IMR-90 (cell line): ENCODE results near the gene NEGR1. TPM values are rescaled to one million over a fixed set of nuclear protein-coding genes. Genes with fewer than 3 reads are reported as not detected.

Experiments used
- ATAC-seq: fragments of 200-7000 bp; cut with Tn5 transposase; 2 replicates; pipeline ENCODE4 v1.9.1; 2020; ENCODE audit warnings: low read depth, mild to moderate bottlenecking, moderate library complexity
- BruUV-seq: library from RNA; stranded (reverse); fragments of 400-500 nt; replicated peaks from 2 replicates; lab custom pipeline; 2021; lab: Mats Ljungman, UMichigan
- CTCF ChIA-PET: fragments of 300-600 bp; formaldehyde crosslinking; extraction: SDS; loops from one replicate; lab custom pipeline; 2021; ENCODE audit warnings: antibody characterized with exemption; lab: Yijun Ruan, JAX
- POLR2A ChIA-PET: fragments of 300-600 bp; sonication (Branson Sonifier 250); formaldehyde crosslinking; loops from one replicate; lab custom pipeline; 2022; ENCODE audit warnings: antibody characterized with exemption; ENCODE audit not compliant: unreplicated experiment; lab: Charles Lee
- DNase-seq: peaks from one replicate; pipeline ENCODE4 v3.0.0; 2013
- H2AFZ ChIP-seq: replicated peaks from 2 replicates; pipeline ENCODE3; 2013; ENCODE audit warnings: low read length, mild to moderate bottlenecking; ENCODE audit not compliant: poor library complexity
- H2AK5ac ChIP-seq: 2 replicates; pipeline ENCODE4 v1.6.1; 2013; ENCODE audit warnings: low read depth, low read length, inconsistent platforms
- H2AK9ac ChIP-seq: replicated peaks from 2 replicates; pipeline ENCODE3; 2013; ENCODE audit warnings: mild to moderate bottlenecking, low read depth, low read length, moderate library complexity; ENCODE audit not compliant: poor library complexity
- H2BK120ac ChIP-seq: 2 replicates; pipeline ENCODE4 v1.6.1; 2013; ENCODE audit warnings: low read depth, low read length, inconsistent platforms
- H2BK15ac ChIP-seq: 3 replicates; pipeline ENCODE4 v1.6.1; 2013; ENCODE audit warnings: low read depth, low read length, inconsistent platforms
- H2BK20ac ChIP-seq: 2 replicates; pipeline ENCODE4 v1.6.1; 2013; ENCODE audit warnings: low read depth, mild to moderate bottlenecking, inconsistent platforms, low read length, moderate library complexity
- H2BK5ac ChIP-seq: 2 replicates; pipeline ENCODE4 v1.6.1; 2013; ENCODE audit warnings: mild to moderate bottlenecking, low read depth, low read length, inconsistent platforms; ENCODE audit not compliant: poor library complexity, severe bottlenecking
- H3K14ac ChIP-seq: replicated peaks from 2 replicates; pipeline ENCODE4 v1.6.1; 2013; ENCODE audit warnings: low read depth, low read length, inconsistent platforms
- H3K18ac ChIP-seq: 2 replicates; pipeline ENCODE4 v1.6.1; 2013; ENCODE audit warnings: low read depth, low read length, control low read depth
- H3K23ac ChIP-seq: 2 replicates; pipeline ENCODE4 v1.6.1; 2013; ENCODE audit warnings: low read depth, low read length, inconsistent platforms
- H3K27ac ChIP-seq: 2 replicates; pipeline ENCODE4 v1.5.1; 2013; ENCODE audit warnings: mild to moderate bottlenecking, control low read depth, low read length; ENCODE audit not compliant: insufficient read depth
- H3K27me3 ChIP-seq: 2 replicates; pipeline ENCODE4 v1.6.1; 2013; ENCODE audit warnings: low read length; ENCODE audit not compliant: control insufficient read depth, insufficient read depth
- H3K36me3 ChIP-seq: 2 replicates; pipeline ENCODE4 v1.6.1; 2013; ENCODE audit warnings: low read length, mixed read lengths; ENCODE audit not compliant: control insufficient read depth, insufficient read depth
- H3K4ac ChIP-seq: 2 replicates; pipeline ENCODE4 v1.6.1; 2013; ENCODE audit warnings: low read depth, low read length, inconsistent platforms
- H3K4me1 ChIP-seq: 2 replicates; pipeline ENCODE4 v1.6.1; 2013; ENCODE audit warnings: low read length, mixed read lengths; ENCODE audit not compliant: control insufficient read depth, insufficient read depth
- H3K4me2 ChIP-seq: 2 replicates; pipeline ENCODE4 v1.6.1; 2013; ENCODE audit warnings: low read depth, mild to moderate bottlenecking, control low read depth, low read length, moderate library complexity
- H3K4me3 ChIP-seq: 2 replicates; pipeline ENCODE4 v1.5.1; 2013; ENCODE audit warnings: low read depth, mild to moderate bottlenecking, control low read depth, low read length, moderate library complexity; ENCODE audit not compliant: insufficient read depth
- H3K56ac ChIP-seq: 2 replicates; pipeline ENCODE4 v1.6.1; 2013; ENCODE audit warnings: low read length, inconsistent platforms; ENCODE audit not compliant: insufficient read depth; ENCODE audit errors: extremely low read depth
- H3K79me1 ChIP-seq, 2 experiments: 2 replicates each; pipeline ENCODE4 v1.6.1; 2013; ENCODE audit warnings: low read length in 2 of 2, inconsistent platforms in 1 of 2, low read depth in 1 of 2
- H3K9ac ChIP-seq: 2 replicates; pipeline ENCODE4 v1.6.1; 2013; ENCODE audit warnings: low read depth, low read length, control low read depth
- H3K9me1 ChIP-seq: 2 replicates; pipeline ENCODE4 v1.6.1; 2013; ENCODE audit warnings: low read length, inconsistent platforms; ENCODE audit not compliant: insufficient read depth
- H3K9me3 ChIP-seq: 2 replicates; pipeline ENCODE4 v1.6.1; 2013; ENCODE audit warnings: low read length; ENCODE audit not compliant: control insufficient read depth, insufficient read depth
- H4K20me1 ChIP-seq: 2 replicates; pipeline ENCODE4 v1.6.1; 2013; ENCODE audit warnings: low read length, inconsistent platforms; ENCODE audit not compliant: insufficient read depth
- H4K5ac ChIP-seq: 2 replicates; pipeline ENCODE4 v1.6.1; 2013; ENCODE audit warnings: mild to moderate bottlenecking, low read depth, low read length, control low read depth
- H4K8ac ChIP-seq, 2 experiments: 2 replicates each; pipeline ENCODE4 v1.6.1; 2013; ENCODE audit warnings: low read depth in 2 of 2, low read length in 2 of 2, control low read depth in 1 of 2, inconsistent platforms in 1 of 2
- H4K91ac ChIP-seq: 2 replicates; pipeline ENCODE4 v1.6.1; 2013; ENCODE audit warnings: low read depth, low read length, inconsistent platforms; ENCODE audit not compliant: insufficient read depth
- BHLHE40 ChIP-seq: fragments of 150-350 bp; IDR thresholded peaks from 2 replicates; pipeline ENCODE4 v1.6.1; 2016; ENCODE audit warnings: mild to moderate bottlenecking, low read depth, low read length
- CEBPB ChIP-seq: IDR thresholded peaks from 2 replicates; pipeline ENCODE4 v1.6.1; 2012; ENCODE audit warnings: low read depth, low read length, improper control_type of control experiment
- CHD1 ChIP-seq: IDR thresholded peaks from 2 replicates; pipeline ENCODE4 v1.6.1; 2012; ENCODE audit warnings: low read depth, low read length, improper control_type of control experiment
- ELK1 ChIP-seq: fragments of 150-350 bp; IDR thresholded peaks from 2 replicates; pipeline ENCODE4 v1.6.1; 2016; ENCODE audit warnings: low read depth, mild to moderate bottlenecking, low read length, moderate library complexity, borderline replicate concordance
- FOS ChIP-seq: fragments of 150-350 bp; IDR thresholded peaks from 2 replicates; pipeline ENCODE4 v1.6.1; 2016; ENCODE audit warnings: low read depth, low read length
- MAFK ChIP-seq: IDR thresholded peaks from 2 replicates; pipeline ENCODE4 v1.6.1; 2012; ENCODE audit warnings: low read depth, low read length, improper control_type of control experiment
- MXI1 ChIP-seq: IDR thresholded peaks from 2 replicates; pipeline ENCODE4 v1.6.1; 2012; ENCODE audit warnings: low read depth, mild to moderate bottlenecking, low read length, moderate library complexity, borderline replicate concordance
- NFE2L2 ChIP-seq: fragments of 150-350 bp; IDR thresholded peaks from 2 replicates; pipeline ENCODE4 v1.6.1; 2016; ENCODE audit warnings: low read depth, mild to moderate bottlenecking, low read length
- POLR2A ChIP-seq: IDR thresholded peaks from 2 replicates; pipeline ENCODE4 v1.6.1; 2012; ENCODE audit warnings: mild to moderate bottlenecking, low read depth, low read length
- RAD21 ChIP-seq: IDR thresholded peaks from 2 replicates; pipeline ENCODE4 v1.6.1; 2012; ENCODE audit warnings: low read length, improper control_type of control experiment
- WGBS, 2 experiments: methylation state at CpG; one replicate each; pipeline versions ENCODE4 v1.1.5 to v1.1.7; 2013; ENCODE audit warnings: missing lambda C conversion rate in 2 of 2; ENCODE audit not compliant: insufficient read length in 1 of 2; ENCODE audit errors: extremely low coverage in 2 of 2; 5-methylcytosine and 5-hydroxymethylcytosine counted together
- dilution Hi-C: fragments of 300-500 bp; cut with HindIII; formaldehyde crosslinking; loops from one replicate; pipeline ENCODE4 v1.14.3; 2018; ENCODE audit warnings: low sequenced_read_pairs; ENCODE audit not compliant: unreplicated experiment
- in situ Hi-C: fragments of 300-500 bp; cut with MboI; formaldehyde crosslinking; loops from 3 replicates; pipeline ENCODE4 v1.14.3; 2019; ENCODE audit warnings: low sequenced_read_pairs, inconsistent platforms, mixed read lengths
- intact Hi-C: fragments of 100-400 bp; cut with micrococcal nuclease; formaldehyde crosslinking; loops from 2 replicates; pipeline ENCODE4 v1.10.0; 2022
- polyA plus RNA-seq, 3 experiments: library from polyadenylated mRNA; depleted of rRNA; stranded (reverse); fragments of >200 nt; gene quantifications; 2 replicates each; pipeline ENCODE4 v1.2.3, GENCODE V29; 2012; ENCODE audit warnings: low replicate concordance in 1 of 3
- total RNA-seq: library from RNA; depleted of rRNA; stranded (reverse); fragments of >200 nt; gene quantifications from 2 replicates; pipeline ENCODE4 v1.2.3, GENCODE V29; 2012

NEGR1 gene
- total and polyA plus RNA-seq, 2 of the 4 experiments (the other 2 are of a cell fraction), result 5.1 to 9.1 TPM

- no peak overlapping the region for H3K56ac ChIP-seq
- H3K9ac ChIP-seq, result no peak overlapping the region
- ChIA-PET CTCF (interaction anchor here (1.2 kb wide), 1 partner anchor 13 kb away, joined by 4 read pairs; no protein-coding TSS in a partner anchor), POLR2A (no interaction called here)
- DNase-seq (peak; percentile 44), ATAC-seq (no peak)
- H3K4me2 ChIP-seq, result no peak overlapping the region
- no peaks in the 10 kb centered on the region for H3K9me3 ChIP-seq
- TF ChIP-seq MAFK, result no peak
- no peak for TF ChIP-seq CEBPB
- no peak for TF ChIP-seq BHLHE40
- no peak for TF ChIP-seq CHD1
- no peak for TF ChIP-seq POLR2A
- TF ChIP-seq RAD21, result no peak
- no peak for TF ChIP-seq NFE2L2
- TF ChIP-seq FOS, result no peak
- no peak for TF ChIP-seq ELK1
- no peak for TF ChIP-seq MXI1
- no peaks in the 10 kb centered on the region for H4K20me1 ChIP-seq
- peaks cover 3% of the 10 kb centered on the region; the same call in 1 of the 2 replicates for H3K4me1 ChIP-seq
- no peaks in the 10 kb centered on the region for H3K27me3 ChIP-seq
- no peaks in the 10 kb centered on the region for H3K79me1 ChIP-seq
- no peak overlapping the region for H4K5ac ChIP-seq
- H3K36me3 ChIP-seq, result no peaks in the 10 kb centered on the region
- dilution Hi-C loops, result no loop called here
- no peak overlapping the region for H3K23ac ChIP-seq
- H2BK15ac ChIP-seq, result peak overlapping the region; percentile 87; the same call in 2 of the 3 replicates
- no peak overlapping the region for H3K27ac ChIP-seq
- intact Hi-C loops, result no loop called here
- H3K18ac ChIP-seq, result 0 out of 2 replicates have a peak overlapping the region, but pooled peaks have one; percentile 32
- H4K8ac ChIP-seq, result no peak overlapping the region; a peak in 1 of 4 replicates
- in situ Hi-C loops, result no loop called here
- no peak overlapping the region for H3K4me3 ChIP-seq
- 0 out of 2 replicates have a peak overlapping the region, but pooled peaks have one; percentile 48 for H3K14ac ChIP-seq
- H2AFZ ChIP-seq, result no peak overlapping the region
- H2BK120ac ChIP-seq, result 0 out of 2 replicates have a peak overlapping the region, but pooled peaks have one; percentile 54
- H2AK5ac ChIP-seq, result no peak overlapping the region
- no peak overlapping the region for H4K91ac ChIP-seq
- peak overlapping the region; percentile 25; the same call in 1 of the 2 replicates for H2BK20ac ChIP-seq
- no TSS peak for BruUV-seq
- peak overlapping the region; percentile 39 for H2BK5ac ChIP-seq
- no peak overlapping the region for H2AK9ac ChIP-seq
- H3K4ac ChIP-seq, result no peak overlapping the region
- no peaks in the 10 kb centered on the region for H3K9me1 ChIP-seq
- no CpG with 5 or more reads among the region's 2 CpGs for WGBS, 2 experiments
These were observed 721.1 kb downstream of the NEGR1 start for GRCh38 chr1:71561206-71561605.
